ENCODE measurements around the gene NPAS3.

Gene NPAS3

GRCh38 chr14:33120966-33121365 is 182.3 kb downstream of the NPAS3 start:
- peak; percentile 15 for DNase-seq
- no peak overlapping the region for H3K4me3 ChIP-seq (ENCODE audit: low read depth, low read length)
- no peaks in the 10 kb centered on the region for H3K36me3 ChIP-seq (replicated peaks)
- no peak for TF ChIP-seq CTCF (IDR thresholded peaks at IDR 0.05; ENCODE audit: low read depth, low read length, missing control alignments)
- H3K27me3 ChIP-seq (replicated peaks) = no peaks in the 10 kb centered on the region
- in situ Hi-C loops (cut with HindIII; ENCODE audit: low pct_ligation_motif_present, low sequenced_read_pairs) = no loop called here
- H3K27ac ChIP-seq = peak overlapping the region; percentile 13

DNA sequence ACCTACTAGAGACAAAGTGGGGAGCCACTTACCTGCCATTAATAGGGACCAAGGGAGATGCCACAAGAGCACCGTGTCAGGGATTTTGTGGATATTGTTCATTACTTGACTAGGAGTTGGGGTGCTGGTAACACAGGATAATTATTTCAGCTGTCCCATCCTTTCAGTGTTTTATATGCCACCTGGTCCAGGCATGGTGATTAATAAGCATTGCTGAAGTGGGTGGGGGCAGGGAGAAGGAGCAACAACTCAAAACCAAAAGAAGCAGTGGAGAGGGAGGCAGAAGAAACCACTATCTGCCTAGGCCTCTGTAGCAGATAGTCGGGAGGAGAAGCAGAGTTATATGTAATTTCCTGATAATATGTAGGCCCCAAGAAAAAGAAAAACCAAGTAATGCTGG is 184.6 kb downstream of the NPAS3 start:
- DNase-seq = no peak
- in situ Hi-C loops (cut with HindIII; ENCODE audit: low pct_ligation_motif_present, low sequenced_read_pairs) = no loop called here
- H3K36me3 ChIP-seq (replicated peaks) = no peaks in the 10 kb centered on the region
- no peak overlapping the region for H3K27ac ChIP-seq
- H3K27me3 ChIP-seq (replicated peaks) = no peaks in the 10 kb centered on the region
- TF ChIP-seq CTCF (IDR thresholded peaks at IDR 0.05; ENCODE audit: low read depth, low read length, missing control alignments) = no peak
- no peak overlapping the region for H3K4me3 ChIP-seq (ENCODE audit: low read depth, low read length)

DNA sequence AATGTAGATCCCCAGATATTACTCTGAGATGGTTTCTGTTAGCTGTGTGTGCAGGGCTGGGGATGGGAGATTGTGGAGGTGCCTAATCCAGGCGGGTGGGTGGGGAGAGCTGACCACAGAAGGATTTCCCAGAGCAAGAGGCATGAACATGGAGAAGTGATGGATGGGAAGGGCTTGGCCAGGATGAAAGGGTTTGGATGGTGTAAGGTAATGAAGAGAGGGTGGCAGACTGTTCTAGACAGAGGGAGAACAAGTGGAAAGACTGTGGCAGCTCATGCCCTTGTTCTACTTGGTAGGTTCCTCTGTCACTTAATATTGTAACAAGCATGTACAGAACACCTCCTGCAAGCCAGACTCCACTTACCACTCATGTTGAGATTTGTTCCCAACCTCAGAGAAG is 187.8 kb downstream of the NPAS3 start:
- Histone ChIP-seq H3K36me3 (replicated peaks) (no peaks in the 10 kb centered on the region), H3K4me3 (ENCODE audit: low read depth, low read length) (no peak overlapping the region), H3K27ac (no peak overlapping the region), H3K27me3 (replicated peaks) (no peaks in the 10 kb centered on the region)
- TF ChIP-seq CTCF (IDR thresholded peaks at IDR 0.05; ENCODE audit: low read depth, low read length, missing control alignments) = no peak
- in situ Hi-C loops (cut with HindIII; ENCODE audit: low pct_ligation_motif_present, low sequenced_read_pairs) = no loop called here
- DNase-seq = no peak

DNA sequence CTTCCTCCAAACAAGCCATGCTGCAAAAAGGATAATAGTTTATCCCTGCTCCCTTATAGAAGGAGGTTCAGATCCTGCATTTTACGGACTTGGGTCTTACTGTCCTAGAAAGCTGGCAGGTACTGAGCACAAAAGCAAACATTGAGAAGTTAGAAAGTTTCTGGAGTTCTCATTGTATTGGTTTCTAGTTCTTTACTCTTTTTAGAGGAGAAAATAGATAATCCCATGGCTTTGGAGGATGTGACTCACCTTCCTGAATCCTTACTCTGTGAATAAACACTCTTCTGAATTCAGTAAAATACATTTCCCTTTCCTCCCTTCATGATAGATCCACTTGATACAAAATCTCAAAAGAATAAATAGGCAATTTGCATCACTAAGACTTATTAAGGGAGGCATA is 188.9 kb downstream of the NPAS3 start:
- H3K4me3 ChIP-seq (ENCODE audit: low read depth, low read length) = no peak overlapping the region
- no peak overlapping the region for H3K27ac ChIP-seq
- no peaks in the 10 kb centered on the region for H3K36me3 ChIP-seq (replicated peaks)
- TF ChIP-seq CTCF (IDR thresholded peaks at IDR 0.05; ENCODE audit: low read depth, low read length, missing control alignments) = no peak
- no peak for DNase-seq
- in situ Hi-C loops (cut with HindIII; ENCODE audit: low pct_ligation_motif_present, low sequenced_read_pairs) = no loop called here
- no peaks in the 10 kb centered on the region for H3K27me3 ChIP-seq (replicated peaks)

DNA sequence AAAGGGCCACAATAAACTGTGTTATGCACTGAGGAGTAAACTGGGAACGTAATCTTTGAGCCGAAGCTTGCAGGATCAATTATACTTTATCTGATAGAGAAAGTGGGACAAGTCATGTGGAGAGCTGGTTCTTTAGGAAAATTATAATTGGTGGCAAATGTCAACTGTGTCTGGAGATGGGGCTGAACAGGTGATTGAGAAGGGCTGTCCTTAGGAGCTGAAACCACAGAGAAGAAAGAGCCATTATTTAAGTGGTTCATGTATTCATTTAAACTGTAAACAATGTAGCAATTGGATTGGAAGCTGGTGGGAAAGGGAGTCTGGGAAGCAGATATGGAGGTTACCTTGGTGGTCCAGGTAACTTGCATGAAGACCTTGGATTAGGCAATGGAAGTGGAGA is 193.1 kb downstream of the NPAS3 start:
- Histone ChIP-seq H3K36me3 (replicated peaks) (no peaks in the 10 kb centered on the region), H3K27ac (no peak overlapping the region), H3K27me3 (replicated peaks) (no peaks in the 10 kb centered on the region), H3K4me3 (ENCODE audit: low read depth, low read length) (no peak overlapping the region)
- no peak for DNase-seq
- in situ Hi-C loops (cut with HindIII; ENCODE audit: low pct_ligation_motif_present, low sequenced_read_pairs) = no loop called here
- TF ChIP-seq CTCF (IDR thresholded peaks at IDR 0.05; ENCODE audit: low read depth, low read length, missing control alignments) = no peak

DNA sequence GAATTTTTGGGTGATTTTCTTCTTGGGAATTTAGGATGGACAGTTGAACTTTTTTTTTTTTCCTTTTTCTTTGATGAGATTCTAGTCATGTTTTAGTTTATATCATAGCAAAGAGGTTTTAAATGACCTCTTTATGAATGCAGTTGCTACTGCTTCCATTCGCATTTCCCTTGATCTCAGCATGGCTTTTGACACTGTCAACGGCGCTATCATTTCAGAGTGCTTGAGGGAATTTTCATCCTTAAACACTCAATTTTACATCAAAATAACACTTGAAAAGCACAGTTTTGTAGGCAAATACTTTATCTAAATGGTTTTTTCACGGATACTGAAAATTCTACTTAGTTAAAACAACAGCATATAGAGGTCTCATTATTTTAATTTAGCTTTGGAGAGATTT is 195.5 kb downstream of the NPAS3 start:
- DNase-seq = no peak
- TF ChIP-seq CTCF (IDR thresholded peaks at IDR 0.05; ENCODE audit: low read depth, low read length, missing control alignments) = no peak
- Histone ChIP-seq H3K4me3 (ENCODE audit: low read depth, low read length) (no peak overlapping the region), H3K27ac (no peak overlapping the region), H3K36me3 (replicated peaks) (no peaks in the 10 kb centered on the region), H3K27me3 (replicated peaks) (no peaks in the 10 kb centered on the region)
- in situ Hi-C loops (cut with HindIII; ENCODE audit: low pct_ligation_motif_present, low sequenced_read_pairs) = no loop called here
